HepG2 (cell line): ENCODE measurements around the gene NOXRED1. TPM values are rescaled to one million over a fixed set of nuclear protein-coding genes. Genes with fewer than 3 reads are reported as not detected.

Experiments used
- BCL6 ChIP-seq: IDR thresholded peaks from 2 replicates; pipeline ENCODE4 v1.6.1; 2016; ENCODE audit warnings: missing genetic modification reagents, missing compliant biosample characterization
- CEBPG ChIP-seq: IDR thresholded peaks from 2 replicates; pipeline ENCODE4 v1.6.1; 2016
- ETV6 ChIP-seq: sonication (generic); formaldehyde crosslinking; conservative IDR thresholded peaks from 2 replicates; pipeline ENCODE4 v1.4.0; 2020; ENCODE audit warnings: missing genetic modification reagents
- FOXC1 ChIP-seq: sonication (generic); formaldehyde crosslinking; IDR thresholded peaks from 2 replicates; pipeline ENCODE4 v1.8.0; 2022; ENCODE audit warnings: mild to moderate bottlenecking, missing genetic modification reagents, borderline replicate concordance
- GZF1 ChIP-seq: sonication (generic); formaldehyde crosslinking; IDR thresholded peaks from 2 replicates; pipeline ENCODE4 v1.5.1; 2020; ENCODE audit warnings: mild to moderate bottlenecking, missing genetic modification reagents
- HNF4A ChIP-seq: sonication (generic); formaldehyde crosslinking; IDR thresholded peaks from 2 replicates; pipeline ENCODE4 v1.4.0; 2020; ENCODE audit warnings: missing genetic modification reagents
- KDM4B ChIP-seq: sonication (generic); formaldehyde crosslinking; IDR thresholded peaks from 2 replicates; pipeline ENCODE4 v1.4.0; 2020; ENCODE audit warnings: missing genetic modification reagents
- KLF6 ChIP-seq: IDR thresholded peaks from 2 replicates; pipeline ENCODE4 v1.8.0; 2016; ENCODE audit warnings: missing biosample characterization, missing genetic modification reagents
- PHF8 ChIP-seq: sonication (generic); formaldehyde crosslinking; IDR thresholded peaks from 2 replicates; pipeline ENCODE4 v1.5.0; 2020; ENCODE audit warnings: missing genetic modification reagents
- RAD21 ChIP-seq: fragments of 450-650 bp; formaldehyde crosslinking; IDR thresholded peaks from 2 replicates; pipeline ENCODE4 v1.5.0; 2020; ENCODE audit warnings: mild to moderate bottlenecking
- RBFOX2 ChIP-seq: fragments of 200-400 bp; formaldehyde crosslinking; IDR thresholded peaks from 2 replicates; pipeline ENCODE4 v1.6.1; 2017; ENCODE audit warnings: low read depth, mild to moderate bottlenecking, low read length
- SP140L ChIP-seq: sonication (generic); formaldehyde crosslinking; IDR thresholded peaks from 2 replicates; pipeline ENCODE4 v1.4.0; 2020; ENCODE audit warnings: missing genetic modification reagents, borderline replicate concordance
- XRCC5 ChIP-seq: fragments of 200-400 bp; formaldehyde crosslinking; optimal IDR thresholded peaks from 2 replicates; pipeline ENCODE3; 2017; ENCODE audit warnings: mild to moderate bottlenecking, low read length
- ZBTB38 ChIP-seq: sonication (generic); formaldehyde crosslinking; IDR thresholded peaks from 2 replicates; pipeline ENCODE4 v1.5.1; 2020; ENCODE audit warnings: mild to moderate bottlenecking, missing genetic modification reagents
- ZBTB7B ChIP-seq: sonication (generic); formaldehyde crosslinking; IDR thresholded peaks from 2 replicates; pipeline ENCODE4 v1.4.0; 2020; ENCODE audit warnings: missing genetic modification reagents
- ZIK1 ChIP-seq: sonication (generic); formaldehyde crosslinking; IDR thresholded peaks from 2 replicates; pipeline ENCODE4 v1.5.0; 2020; ENCODE audit warnings: mild to moderate bottlenecking, low read depth, missing genetic modification reagents, borderline replicate concordance
- ZNF44 ChIP-seq: sonication (generic); formaldehyde crosslinking; IDR thresholded peaks from 2 replicates; pipeline ENCODE4 v1.5.1; 2020; ENCODE audit warnings: mild to moderate bottlenecking, missing genetic modification reagents
- ZNF772 ChIP-seq: sonication (generic); formaldehyde crosslinking; IDR thresholded peaks from 2 replicates; pipeline ENCODE4 v1.5.0; 2020; ENCODE audit warnings: mild to moderate bottlenecking, missing genetic modification reagents
- ZNF883 ChIP-seq: sonication (generic); formaldehyde crosslinking; IDR thresholded peaks from 2 replicates; pipeline ENCODE4 v1.5.1; 2020; ENCODE audit warnings: mild to moderate bottlenecking, missing genetic modification reagents; ENCODE audit errors: not compliant biosample characterization
- polyA plus RNA-seq, 8 experiments: library from polyadenylated mRNA; depleted of rRNA in 3 of 8; stranded (reverse) in 7 of 8; unstranded in 1 of 8; fragments of >200 nt; fragmentation: Illumina TruSeq in 4 of 8; extraction: Trizol in 4 of 8; gene quantifications; 2 replicates each; pipeline versions ENCODE4 v1.2.1 to v1.2.3, GENCODE V29; 2011 to 2016; ENCODE audit warnings: low read depth in 4 of 8, missing spikeins in 1 of 8, mixed read lengths in 1 of 8; ENCODE audit not compliant: insufficient read depth in 1 of 8
- total RNA-seq, 5 experiments: library from RNA; depleted of rRNA; stranded (reverse); fragments of >200 nt; fragmentation: Illumina TruSeq; extraction: Trizol; gene quantifications; 2 replicates each; pipeline ENCODE4 v1.2.3, GENCODE V29; 2016; ENCODE audit warnings: low read depth in 1 of 5
- TF ChIP-seq, protein P1 (sequence below): sonication (generic); formaldehyde crosslinking; IDR thresholded peaks from one replicate; pipeline ENCODE4 v1.5.1; 2020; ENCODE audit warnings: mild to moderate bottlenecking, missing genetic modification reagents; ENCODE audit errors: not compliant biosample characterization
- TF ChIP-seq, protein P2 (sequence below): sonication (generic); formaldehyde crosslinking; IDR thresholded peaks from 2 replicates; pipeline ENCODE4 v1.4.0; 2020; ENCODE audit warnings: mild to moderate bottlenecking, missing genetic modification reagents
- TF ChIP-seq, protein P3 (sequence below): sonication (generic); formaldehyde crosslinking; IDR thresholded peaks from 2 replicates; pipeline ENCODE4 v1.8.1; 2023; ENCODE audit warnings: mild to moderate bottlenecking, missing genetic modification reagents

Gene NOXRED1
- total and polyA plus RNA-seq, 2 of the 13 experiments (the other 11 are each of a cell fraction or from before 2014, with no cell fraction given) = 0.24 to 0.41 TPM

DNA sequence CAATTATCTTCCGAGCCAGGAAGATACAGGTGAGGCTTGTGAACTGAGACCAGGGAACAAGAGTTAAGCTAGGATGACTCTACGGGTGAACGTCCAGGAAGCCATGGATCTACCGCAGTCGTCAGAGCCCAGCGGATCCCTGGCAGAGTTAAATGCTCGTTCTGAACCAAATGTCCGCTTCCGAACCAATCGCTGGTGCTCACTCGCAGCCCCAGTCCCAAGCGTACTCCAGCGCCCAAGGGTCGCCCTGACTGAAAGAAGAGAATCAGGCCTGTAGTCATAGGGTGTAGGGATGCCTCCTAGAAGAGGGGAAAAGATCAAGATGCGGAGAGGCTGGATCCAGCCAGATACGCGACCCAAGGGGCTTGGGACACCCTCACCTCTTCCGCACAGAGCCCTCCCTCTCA lies 33.8 kb upstream of the NOXRED1 start (continued):
- TF ChIP-seq, protein P1, sequence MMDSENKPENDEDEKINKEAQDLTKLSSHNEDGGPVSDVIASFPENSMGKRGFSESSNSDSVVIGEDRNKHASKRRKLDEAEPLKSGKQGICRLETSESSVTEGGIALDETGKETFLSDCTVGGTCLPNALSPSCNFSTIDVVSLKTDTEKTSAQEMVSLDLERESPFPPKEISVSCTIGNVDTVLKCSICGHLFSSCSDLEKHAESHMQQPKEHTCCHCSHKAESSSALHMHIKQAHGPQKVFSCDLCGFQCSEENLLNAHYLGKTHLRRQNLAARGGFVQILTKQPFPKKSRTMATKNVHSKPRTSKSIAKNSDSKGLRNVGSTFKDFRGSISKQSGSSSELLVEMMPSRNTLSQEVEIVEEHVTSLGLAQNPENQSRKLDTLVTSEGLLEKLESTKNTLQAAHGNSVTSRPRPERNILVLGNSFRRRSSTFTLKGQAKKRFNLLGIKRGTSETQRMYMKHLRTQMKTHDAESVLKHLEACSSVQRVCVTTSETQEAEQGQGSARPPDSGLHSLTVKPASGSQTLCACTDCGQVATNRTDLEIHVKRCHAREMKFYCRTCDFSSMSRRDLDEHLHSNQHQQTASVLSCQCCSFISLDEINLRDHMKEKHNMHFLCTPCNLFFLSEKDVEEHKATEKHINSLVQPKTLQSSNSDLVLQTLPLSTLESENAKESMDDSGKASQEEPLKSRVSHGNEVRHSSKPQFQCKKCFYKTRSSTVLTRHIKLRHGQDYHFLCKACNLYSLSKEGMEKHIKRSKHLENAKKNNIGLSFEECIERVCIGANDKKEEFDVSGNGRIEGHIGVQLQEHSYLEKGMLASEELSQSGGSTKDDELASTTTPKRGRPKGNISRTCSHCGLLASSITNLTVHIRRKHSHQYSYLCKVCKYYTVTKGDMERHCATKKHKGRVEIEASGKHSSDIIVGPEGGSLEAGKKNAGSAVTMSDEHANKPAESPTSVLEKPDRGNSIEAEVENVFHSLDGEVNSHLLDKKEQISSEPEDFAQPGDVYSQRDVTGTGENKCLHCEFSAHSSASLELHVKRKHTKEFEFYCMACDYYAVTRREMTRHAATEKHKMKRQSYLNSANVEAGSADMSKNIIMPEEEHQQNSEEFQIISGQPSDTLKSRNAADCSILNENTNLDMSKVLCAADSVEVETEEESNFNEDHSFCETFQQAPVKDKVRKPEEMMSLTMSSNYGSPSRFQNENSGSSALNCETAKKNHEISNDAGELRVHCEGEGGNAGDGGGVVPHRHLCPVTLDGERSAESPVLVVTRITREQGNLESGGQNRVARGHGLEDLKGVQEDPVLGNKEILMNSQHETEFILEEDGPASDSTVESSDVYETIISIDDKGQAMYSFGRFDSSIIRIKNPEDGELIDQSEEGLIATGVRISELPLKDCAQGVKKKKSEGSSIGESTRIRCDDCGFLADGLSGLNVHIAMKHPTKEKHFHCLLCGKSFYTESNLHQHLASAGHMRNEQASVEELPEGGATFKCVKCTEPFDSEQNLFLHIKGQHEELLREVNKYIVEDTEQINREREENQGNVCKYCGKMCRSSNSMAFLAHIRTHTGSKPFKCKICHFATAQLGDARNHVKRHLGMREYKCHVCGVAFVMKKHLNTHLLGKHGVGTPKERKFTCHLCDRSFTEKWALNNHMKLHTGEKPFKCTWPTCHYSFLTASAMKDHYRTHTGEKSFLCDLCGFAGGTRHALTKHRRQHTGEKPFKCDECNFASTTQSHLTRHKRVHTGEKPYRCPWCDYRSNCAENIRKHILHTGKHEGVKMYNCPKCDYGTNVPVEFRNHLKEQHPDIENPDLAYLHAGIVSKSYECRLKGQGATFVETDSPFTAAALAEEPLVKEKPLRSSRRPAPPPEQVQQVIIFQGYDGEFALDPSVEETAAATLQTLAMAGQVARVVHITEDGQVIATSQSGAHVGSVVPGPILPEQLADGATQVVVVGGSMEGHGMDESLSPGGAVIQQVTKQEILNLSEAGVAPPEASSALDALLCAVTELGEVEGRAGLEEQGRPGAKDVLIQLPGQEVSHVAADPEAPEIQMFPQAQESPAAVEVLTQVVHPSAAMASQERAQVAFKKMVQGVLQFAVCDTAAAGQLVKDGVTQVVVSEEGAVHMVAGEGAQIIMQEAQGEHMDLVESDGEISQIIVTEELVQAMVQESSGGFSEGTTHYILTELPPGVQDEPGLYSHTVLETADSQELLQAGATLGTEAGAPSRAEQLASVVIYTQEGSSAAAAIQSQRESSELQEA (CRISPR knock-in tag) = no peak
- TF ChIP-seq ZNF883 (CRISPR knock-in tag) (peak; percentile 6), KDM4B (CRISPR knock-in tag) (0 out of 2 replicates have a peak, but pooled peaks have one; percentile 58), ZBTB7B (CRISPR knock-in tag) (peak; percentile 12; the same call in 1 of the 2 replicates), BCL6 (peak; percentile 5; the same call in 1 of the 2 replicates), ZNF44 (CRISPR knock-in tag) (no peak; the same call in 1 of the 2 replicates), ETV6 (CRISPR knock-in tag) (0 out of 2 replicates have a peak, but pooled peaks have one; percentile 7), RBFOX2 (0 out of 2 replicates have a peak, but pooled peaks have one; percentile 30), ZBTB38 (CRISPR knock-in tag) (0 out of 2 replicates have a peak, but pooled peaks have one; percentile 23), FOXC1 (CRISPR knock-in tag) (0 out of 2 replicates have a peak, but pooled peaks have one; percentile 44), CEBPG (no peak), HNF4A (CRISPR knock-in tag) (no peak), GZF1 (0 out of 2 replicates have a peak, but pooled peaks have one; percentile 18), ZNF772 (CRISPR knock-in tag) (peak; percentile 56; the same call in 1 of the 2 replicates), SP140L (CRISPR knock-in tag) (0 out of 2 replicates have a peak, but pooled peaks have one; percentile 45), PHF8 (CRISPR knock-in tag) (peak; percentile 77), RAD21 (CRISPR knock-in tag) (peak; percentile 23; the same call in 1 of the 2 replicates), ZIK1 (CRISPR knock-in tag) (peak; percentile 14; the same call in 1 of the 2 replicates), KLF6 (CRISPR knock-in tag) (peak; percentile 14; the same call in 1 of the 2 replicates), XRCC5 (peak; percentile 12)
- TF ChIP-seq, protein P2, sequence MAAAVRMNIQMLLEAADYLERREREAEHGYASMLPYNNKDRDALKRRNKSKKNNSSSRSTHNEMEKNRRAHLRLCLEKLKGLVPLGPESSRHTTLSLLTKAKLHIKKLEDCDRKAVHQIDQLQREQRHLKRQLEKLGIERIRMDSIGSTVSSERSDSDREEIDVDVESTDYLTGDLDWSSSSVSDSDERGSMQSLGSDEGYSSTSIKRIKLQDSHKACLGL (CRISPR knock-in tag) = 0 out of 2 replicates have a peak, but pooled peaks have one; percentile 5
- TF ChIP-seq, protein P3, sequence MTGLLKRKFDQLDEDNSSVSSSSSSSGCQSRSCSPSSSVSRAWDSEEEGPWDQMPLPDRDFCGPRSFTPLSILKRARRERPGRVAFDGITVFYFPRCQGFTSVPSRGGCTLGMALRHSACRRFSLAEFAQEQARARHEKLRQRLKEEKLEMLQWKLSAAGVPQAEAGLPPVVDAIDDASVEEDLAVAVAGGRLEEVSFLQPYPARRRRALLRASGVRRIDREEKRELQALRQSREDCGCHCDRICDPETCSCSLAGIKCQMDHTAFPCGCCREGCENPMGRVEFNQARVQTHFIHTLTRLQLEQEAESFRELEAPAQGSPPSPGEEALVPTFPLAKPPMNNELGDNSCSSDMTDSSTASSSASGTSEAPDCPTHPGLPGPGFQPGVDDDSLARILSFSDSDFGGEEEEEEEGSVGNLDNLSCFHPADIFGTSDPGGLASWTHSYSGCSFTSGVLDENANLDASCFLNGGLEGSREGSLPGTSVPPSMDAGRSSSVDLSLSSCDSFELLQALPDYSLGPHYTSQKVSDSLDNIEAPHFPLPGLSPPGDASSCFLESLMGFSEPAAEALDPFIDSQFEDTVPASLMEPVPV (CRISPR knock-in tag) = 0 out of 2 replicates have a peak, but pooled peaks have one; percentile 25
